Calu3 (cell line): ENCODE data around the gene EPB41L3. TPM values are rescaled to one million over a fixed set of nuclear protein-coding genes. Genes with fewer than 3 reads are reported as not detected.

Source experiments
- BruUV-seq: library from RNA; stranded (reverse); fragments of 400-500 nt; replicated peaks from 2 replicates; lab custom pipeline; 2021; lab: Mats Ljungman, UMichigan
- CTCF ChIA-PET: fragments of 300-600 bp; sonication (Branson Sonifier 250); formaldehyde crosslinking; loops from one replicate; lab custom pipeline; 2022; ENCODE audit warnings: antibody characterized with exemption; lab: Charles Lee
- DNase-seq: peaks from one replicate; pipeline ENCODE4 v3.0.0; 2022
- H3K27ac Mint-ChIP-seq: one replicate; pipeline ENCODE4 v1.8.0; 2022; ENCODE audit warnings: mixed read lengths; ENCODE audit not compliant: unreplicated experiment
- H3K27me3 Mint-ChIP-seq: one replicate; pipeline ENCODE4 v1.8.0; 2022; ENCODE audit warnings: mixed read lengths; ENCODE audit not compliant: unreplicated experiment
- H3K36me3 Mint-ChIP-seq: one replicate; pipeline ENCODE4 v1.8.0; 2022; ENCODE audit warnings: mild to moderate bottlenecking, moderate library complexity, mixed read lengths; ENCODE audit not compliant: insufficient read depth, unreplicated experiment
- H3K4me1 Mint-ChIP-seq: one replicate; pipeline ENCODE4 v1.8.0; 2022; ENCODE audit warnings: mild to moderate bottlenecking, low read depth, mixed read lengths; ENCODE audit not compliant: unreplicated experiment
- H3K4me3 Mint-ChIP-seq: one replicate; pipeline ENCODE4 v1.8.0; 2022; ENCODE audit warnings: mild to moderate bottlenecking, low read depth, moderate library complexity, mixed read lengths; ENCODE audit not compliant: unreplicated experiment
- H3K9me3 Mint-ChIP-seq: one replicate; pipeline ENCODE4 v1.8.0; 2022; ENCODE audit warnings: low read depth, mixed read lengths; ENCODE audit not compliant: unreplicated experiment
- CTCF ChIP-seq: fragments of 200-600 bp; IDR thresholded peaks from one replicate; pipeline ENCODE4 v1.8.0; 2022; ENCODE audit warnings: antibody characterized with exemption; ENCODE audit not compliant: unreplicated experiment
- intact Hi-C: fragments of 100-400 bp; cut with micrococcal nuclease; formaldehyde crosslinking; loops from one replicate; pipeline ENCODE4 v1.10.0; 2022; ENCODE audit not compliant: unreplicated experiment
- total RNA-seq: library from RNA; stranded (reverse); gene quantifications from 2 replicates; pipeline ENCODE4 v1.2.3, GENCODE V29; 2022

Gene EPB41L3
- total RNA-seq, 1 experiment from 2014 or later, result not detected

GRCh38 chr18:5413447-5413846, 130.3 kb downstream of the EPB41L3 start:
- Mint-ChIP-seq H3K9me3 (peaks cover 3% of the 10 kb centered on the region), H3K4me3 (no peak overlapping the region), H3K27ac (no peak overlapping the region), H3K36me3 (no peaks in the 10 kb centered on the region), H3K27me3 (peaks cover 13% of the 10 kb centered on the region), H3K4me1 (no peaks in the 10 kb centered on the region)
- no TSS peak for BruUV-seq
- intact Hi-C loops, result no loop called here
- no peak for DNase-seq
- CTCF ChIA-PET, result no interaction called here
- TF ChIP-seq CTCF, result no peak

GRCh38 chr18:5410582-5410981, 133.2 kb downstream of the EPB41L3 start:
- Mint-ChIP-seq H3K9me3 (peaks cover 4% of the 10 kb centered on the region), H3K4me3 (no peak overlapping the region), H3K36me3 (no peaks in the 10 kb centered on the region), H3K27ac (no peak overlapping the region), H3K4me1 (no peaks in the 10 kb centered on the region), H3K27me3 (peaks cover 18% of the 10 kb centered on the region)
- intact Hi-C loops, result no loop called here
- no TSS peak for BruUV-seq
- no peak for TF ChIP-seq CTCF
- CTCF ChIA-PET, result no interaction called here
- no peak for DNase-seq

GRCh38 chr18:5398269-5398668, 145.5 kb downstream of the EPB41L3 start:
- intact Hi-C loops, result no loop called here
- no peak for DNase-seq
- no TSS peak for BruUV-seq
- Mint-ChIP-seq H3K27ac (no peak overlapping the region), H3K4me3 (no peak overlapping the region), H3K9me3 (peaks cover 5% of the 10 kb centered on the region), H3K4me1 (no peaks in the 10 kb centered on the region), H3K27me3 (peaks cover 11% of the 10 kb centered on the region), H3K36me3 (no peaks in the 10 kb centered on the region)
- CTCF ChIA-PET, result no interaction called here
- TF ChIP-seq CTCF, result no peak

- BruUV-seq, result no TSS peak
- CTCF ChIA-PET, result no interaction called here
- no peaks in the 10 kb centered on the region for H3K36me3 Mint-ChIP-seq
- H3K4me3 Mint-ChIP-seq, result no peak overlapping the region
- intact Hi-C loops, result no loop called here
- peaks cover 5% of the 10 kb centered on the region for H3K9me3 Mint-ChIP-seq
- peaks cover 11% of the 10 kb centered on the region for H3K27me3 Mint-ChIP-seq
- no peak overlapping the region for H3K27ac Mint-ChIP-seq
- DNase-seq, result no peak
- no peak for TF ChIP-seq CTCF
- H3K4me1 Mint-ChIP-seq, result no peaks in the 10 kb centered on the region
Observed at GRCh38 chr18:5397102-5397501, 146.7 kb downstream of the EPB41L3 start.
